NCI-H748 (cell line): ENCODE measurements around the gene KLF18.
"Not testable (repeated sequence)": the region's sequence is repeated elsewhere in the genome, so short reads cannot be mapped to it uniquely, and the experiment has no call there.

Experiments
- DNase-seq: peaks from one replicate; lab custom pipeline; 2025; ENCODE audit not compliant: unreplicated experiment; lab: John Stamatoyannopoulos, UW

Gene KLF18

DNA sequence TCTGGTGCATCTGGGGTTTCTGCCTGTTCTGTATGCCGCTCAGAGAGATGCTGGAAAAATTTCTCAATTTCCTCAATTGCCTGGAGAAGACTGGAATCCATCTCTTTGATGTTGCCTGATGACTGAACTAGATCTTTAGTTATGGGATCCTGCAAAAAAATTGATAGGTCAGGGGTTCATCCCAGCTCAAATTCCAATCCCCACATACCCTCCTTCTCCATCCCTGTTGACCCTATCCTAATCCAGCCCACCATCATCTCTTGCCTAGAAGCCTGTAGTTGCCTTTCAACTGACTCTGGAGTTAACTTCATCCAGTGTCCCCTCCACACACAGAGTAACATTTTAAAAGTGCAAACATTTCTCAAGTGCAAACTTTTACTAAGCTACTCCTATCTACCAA lies at the start of gene KLF18:
TSS of gene KLF18 (minus strand) at position 101 of the 400 bp plus-strand sequence. CDS start at position 101, 0 bp downstream.
- no peak for DNase-seq

- no peak for DNase-seq
Measured at GRCh38 chr1:44174630-44175029, 33.2 kb upstream of the KLF18 start.

- no peak for DNase-seq
Measured at GRCh38 chr1:44170281-44170823, 28.9 kb upstream of the KLF18 start.

GRCh38 chr1:44168520-44169098 lies 27.2 kb upstream of the KLF18 start:
- no peak for DNase-seq

DNA sequence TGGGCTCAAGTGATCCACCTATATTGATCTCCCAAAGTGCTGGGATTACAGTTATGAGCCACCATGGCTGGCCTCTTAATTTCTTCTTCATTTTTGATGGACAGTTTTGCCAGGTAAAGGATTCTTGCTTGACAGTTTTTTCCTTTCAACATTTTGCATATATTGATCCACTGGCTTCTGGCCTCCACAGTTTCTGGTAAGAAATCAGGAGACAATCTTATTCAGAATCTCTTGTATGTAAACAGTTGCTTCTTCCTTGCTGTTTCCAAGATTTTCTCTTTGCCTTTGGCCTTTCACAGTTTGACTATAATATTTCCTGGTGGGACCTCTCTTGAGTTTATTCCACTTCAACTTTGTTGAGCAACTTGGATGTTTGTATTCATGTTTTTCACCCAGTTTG lies 20.1 kb upstream of the KLF18 start:
- no peak for DNase-seq

DNA sequence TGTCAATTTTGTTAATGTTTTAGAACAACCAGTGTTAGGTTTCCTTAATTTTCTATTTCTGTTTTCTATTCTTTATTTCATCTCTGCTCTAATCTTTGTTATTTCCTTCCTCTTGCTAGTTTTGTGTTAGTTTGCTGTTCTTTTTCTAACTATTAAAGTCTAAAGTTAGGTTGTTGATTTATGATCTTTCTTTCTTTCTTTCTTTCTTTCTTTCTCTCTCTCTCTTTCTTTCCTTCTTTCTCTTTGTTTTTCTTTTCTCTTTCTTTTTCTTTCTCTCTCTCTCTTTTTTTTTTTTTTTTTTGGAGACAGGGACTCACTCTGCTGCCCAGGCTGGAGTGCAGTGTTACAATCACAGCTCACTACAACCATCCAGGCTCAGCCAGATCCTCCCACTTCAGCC lies 17.4 kb upstream of the KLF18 start:
- no peak for DNase-seq

DNA sequence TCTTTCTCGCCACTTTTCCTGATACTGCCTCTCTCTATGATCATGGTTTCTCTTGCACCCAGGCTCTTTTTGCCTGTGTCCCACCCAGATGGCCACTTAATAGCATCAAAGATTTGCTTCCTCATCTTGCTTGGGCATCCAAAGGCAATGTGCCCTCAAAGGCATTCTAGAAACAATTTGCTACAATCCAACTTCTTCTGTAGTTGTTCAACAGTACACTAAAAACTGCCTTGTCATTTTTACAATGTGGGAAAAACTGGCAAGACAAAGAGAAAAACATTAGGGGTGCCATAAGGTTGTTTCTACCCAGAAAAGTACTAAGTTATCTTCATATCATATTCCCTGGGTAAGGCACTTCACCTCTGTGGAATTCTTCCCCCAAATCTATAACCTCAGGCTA lies 16.5 kb upstream of the KLF18 start:
- no peak for DNase-seq

GRCh38 chr1:44154049-44154448 lies 12.6 kb upstream of the KLF18 start:
- no peak for DNase-seq

GRCh38 chr1:44152692-44153091 lies 11.3 kb upstream of the KLF18 start:
- DNase-seq, result no peak

- DNase-seq, result no peak
Measured at GRCh38 chr1:44151808-44152207, 10.4 kb upstream of the KLF18 start.

- DNase-seq, result no peak
Measured at GRCh38 chr1:44151332-44151731, 9.9 kb upstream of the KLF18 start.

DNA sequence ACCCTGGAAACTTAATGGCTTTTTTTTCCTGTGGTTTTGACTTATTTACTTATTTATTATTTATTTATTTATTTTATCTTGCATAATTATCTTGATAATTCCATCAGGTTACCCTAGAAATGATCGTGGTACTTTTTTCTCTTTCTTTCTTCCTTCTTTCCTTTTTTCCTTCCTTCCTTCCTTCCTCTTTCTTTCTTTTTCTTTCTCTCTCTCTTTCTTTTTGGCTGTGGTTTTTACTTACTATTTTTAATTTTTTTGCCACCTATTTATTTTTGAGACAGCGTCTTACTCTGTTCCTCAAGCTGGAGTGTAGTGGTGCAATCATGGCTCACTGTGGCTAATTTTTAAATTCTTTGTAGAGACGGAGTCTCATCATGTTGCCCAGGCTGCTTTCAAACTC lies 6.2 kb upstream of the KLF18 start:
- DNase-seq, result no peak

DNA sequence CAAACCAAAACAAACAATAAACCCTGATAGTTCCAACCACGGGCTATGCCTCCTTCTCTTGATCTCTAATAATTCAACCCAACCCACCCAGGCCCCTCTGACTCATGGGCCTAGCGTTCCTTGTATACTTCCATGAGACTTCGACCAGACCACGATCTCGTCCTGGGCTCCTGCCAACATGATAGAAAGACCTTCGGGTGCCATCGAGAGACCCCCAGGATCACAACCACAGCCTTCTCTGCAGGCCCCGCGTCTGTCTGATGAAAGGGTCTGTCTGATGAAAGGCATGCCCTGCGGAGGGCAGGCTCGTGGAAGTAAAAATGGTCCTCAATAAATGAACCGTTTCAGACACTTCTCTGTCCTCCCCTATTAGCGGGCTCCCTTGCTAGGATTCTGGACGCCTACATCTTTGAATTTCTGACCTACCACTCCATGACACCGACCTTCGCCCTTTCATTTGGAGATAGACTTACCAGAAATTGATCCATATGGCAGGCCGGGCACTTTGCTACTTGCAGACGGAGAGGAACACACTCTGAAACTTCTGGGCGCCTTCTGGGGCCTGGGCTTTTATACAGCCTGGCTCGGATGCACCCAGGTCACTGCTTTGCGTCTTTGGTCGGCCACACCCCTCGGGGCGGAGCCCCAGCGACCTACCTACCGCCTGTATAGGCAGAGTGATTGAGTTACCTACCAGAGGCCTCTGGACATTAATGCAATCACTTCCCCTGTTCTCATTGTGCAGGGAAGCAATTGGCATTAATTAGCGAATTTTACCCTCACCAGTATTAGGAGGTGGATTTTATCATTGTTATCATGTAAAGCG lies 5.3 kb upstream of the KLF18 start:
- DNase-seq, result no peak

GRCh38 chr1:44144962-44145756 lies 3.7 kb upstream of the KLF18 start:
- no peak for DNase-seq

DNA sequence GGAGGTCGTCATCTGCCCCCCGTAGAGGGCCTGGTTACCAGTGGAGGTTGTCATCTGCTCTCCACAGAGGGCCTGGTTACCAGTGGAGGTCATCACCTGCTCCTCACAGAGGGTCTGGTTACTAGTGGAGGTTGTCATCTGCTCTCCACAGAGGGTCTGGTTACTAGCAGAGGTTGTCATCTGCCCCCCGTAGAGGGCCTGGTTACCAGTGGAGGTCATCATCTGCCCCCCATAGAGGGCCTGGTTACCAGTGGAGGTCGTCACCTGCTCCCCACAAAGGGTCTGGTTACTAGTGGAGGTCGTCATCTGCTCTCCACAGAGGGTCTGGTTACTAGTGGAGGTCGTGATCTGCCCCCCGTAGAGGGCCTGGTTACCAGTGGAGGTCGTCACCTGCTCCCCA lies 1.9 kb downstream of the KLF18 start:
- not testable (repeated sequence) for DNase-seq

- DNase-seq, result no peak
Measured at GRCh38 chr1:44138239-44138638, 3.2 kb downstream of the KLF18 start.

DNA sequence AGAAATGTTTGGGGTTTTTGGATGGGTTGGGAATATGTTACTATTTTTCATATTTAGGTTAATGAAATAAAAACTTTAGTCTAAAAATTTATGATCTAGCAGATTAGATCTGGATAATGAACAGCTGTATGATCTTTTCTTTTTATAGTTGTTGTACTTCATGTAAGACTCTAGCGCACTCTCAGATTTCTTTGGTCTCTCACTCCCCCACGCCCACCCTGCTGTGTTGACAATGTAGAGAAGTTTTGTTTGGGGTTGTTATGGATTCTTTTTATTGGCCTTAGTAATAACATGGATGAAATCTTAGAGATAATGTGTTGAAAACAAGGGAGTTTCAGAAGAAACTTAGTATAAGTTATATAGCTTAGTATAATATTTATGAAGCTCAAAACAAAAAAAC lies 5.5 kb downstream of the KLF18 start:
- no peak for DNase-seq

GRCh38 chr1:44134071-44134920 lies 7.1 kb downstream of the KLF18 start:
- DNase-seq, result no peak

DNA sequence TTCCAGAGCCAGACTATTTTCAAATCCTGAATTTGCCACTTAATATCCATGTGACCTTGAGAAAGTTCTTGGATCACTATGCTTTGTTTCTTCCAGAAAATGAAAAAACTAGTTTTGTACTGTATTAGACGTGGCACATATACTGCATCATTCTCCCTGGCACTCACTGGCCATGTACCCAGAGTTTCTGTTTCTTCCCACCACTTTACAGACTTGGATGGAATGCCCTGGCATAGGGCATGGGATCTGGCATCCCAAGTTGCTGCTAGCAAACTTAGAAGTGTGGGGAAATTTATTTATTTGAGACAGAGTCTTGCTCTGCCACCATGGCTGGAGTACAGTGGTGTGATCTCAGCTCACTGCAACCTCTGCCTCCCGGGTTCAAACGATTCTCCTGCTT lies 10.0 kb downstream of the KLF18 start:
- no peak for DNase-seq

DNA sequence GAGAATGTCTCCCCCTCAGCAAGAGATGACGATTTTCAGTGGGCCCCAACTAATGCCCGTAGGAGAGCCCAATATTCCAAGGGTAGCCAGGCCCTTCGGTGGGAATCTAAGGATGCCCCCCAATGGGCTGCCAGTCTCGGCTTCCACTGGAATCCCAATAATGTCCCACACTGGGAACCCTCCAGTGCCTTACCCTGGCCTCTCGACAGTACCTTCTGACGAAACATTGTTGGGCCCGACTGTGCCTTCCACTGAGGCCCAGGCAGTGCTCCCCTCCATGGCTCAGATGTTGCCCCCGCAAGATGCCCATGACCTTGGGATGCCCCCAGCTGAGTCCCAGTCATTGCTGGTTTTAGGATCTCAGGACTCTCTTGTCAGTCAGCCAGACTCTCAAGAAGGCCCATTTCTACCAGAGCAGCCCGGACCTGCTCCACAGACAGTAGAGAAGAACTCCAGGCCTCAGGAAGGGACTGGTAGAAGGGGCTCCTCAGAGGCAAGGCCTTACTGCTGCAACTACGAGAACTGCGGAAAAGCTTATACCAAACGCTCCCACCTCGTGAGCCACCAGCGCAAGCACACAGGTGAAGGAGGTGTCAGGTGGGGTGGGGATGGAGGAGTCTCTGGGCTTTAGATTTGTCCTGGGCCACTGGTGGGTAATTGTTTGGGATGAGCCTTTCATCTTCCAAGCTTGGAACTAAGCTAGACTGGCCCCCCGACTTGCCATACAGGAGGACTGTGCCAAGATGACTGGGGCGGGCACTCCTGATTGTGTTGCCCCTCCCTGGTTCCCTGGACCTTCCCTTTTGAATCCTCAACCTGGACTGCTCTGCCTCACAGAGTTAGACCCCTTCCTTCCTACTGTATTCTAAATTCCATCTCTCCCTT lies 11.6 kb downstream of the KLF18 start:
- no peak for DNase-seq
